H9 (cell line): ENCODE data around the gene TMEM225B. TPM values are rescaled to one million over a fixed set of nuclear protein-coding genes. Genes with fewer than 3 reads are reported as not detected.

Experiments used
- DNase-seq: peaks from one replicate; pipeline ENCODE4 v3.0.0-alpha.2; 2017
- H2AFZ ChIP-seq: one replicate; pipeline ENCODE4 v1.6.1; 2013; ENCODE audit warnings: mild to moderate bottlenecking, low read length, control low read depth, moderate library complexity
- H2AK5ac ChIP-seq: 2 replicates; pipeline ENCODE4 v1.6.1; 2013; ENCODE audit warnings: low read length, control low read depth, mixed read lengths; ENCODE audit not compliant: insufficient read length
- H2BK120ac ChIP-seq: one replicate; pipeline ENCODE4 v1.6.1; 2013; ENCODE audit warnings: low read depth, mild to moderate bottlenecking, low read length, control low read depth, inconsistent platforms; ENCODE audit not compliant: poor library complexity, severe bottlenecking
- H2BK12ac ChIP-seq: 2 replicates; pipeline ENCODE4 v1.6.1; 2013; ENCODE audit warnings: low read length, control low read depth, mixed read lengths, low read depth; ENCODE audit not compliant: insufficient read length
- H2BK15ac ChIP-seq: 2 replicates; pipeline ENCODE4 v1.6.1; 2013; ENCODE audit warnings: low read depth, low read length, control low read depth
- H2BK20ac ChIP-seq: one replicate; pipeline ENCODE4 v1.6.1; 2013; ENCODE audit warnings: low read depth, mild to moderate bottlenecking, low read length, control low read depth, inconsistent platforms; ENCODE audit not compliant: poor library complexity, severe bottlenecking
- H2BK5ac ChIP-seq: 2 replicates; pipeline ENCODE4 v1.6.1; 2013; ENCODE audit warnings: low read length, control low read depth, mixed read lengths; ENCODE audit not compliant: insufficient read length
- H3K14ac ChIP-seq: 2 replicates; pipeline ENCODE4 v1.6.1; 2013; ENCODE audit warnings: low read length, control low read depth; ENCODE audit not compliant: insufficient read depth
- H3K18ac ChIP-seq: 2 replicates; pipeline ENCODE4 v1.6.1; 2013; ENCODE audit warnings: low read depth, mild to moderate bottlenecking, mixed read lengths, low read length, control low read depth; ENCODE audit not compliant: insufficient read length
- H3K23ac ChIP-seq: 2 replicates; pipeline ENCODE4 v1.6.1; 2013; ENCODE audit warnings: low read length, control low read depth, mixed read lengths, low read depth; ENCODE audit not compliant: insufficient read length
- H3K23me2 ChIP-seq: 2 replicates; pipeline ENCODE4 v1.6.1; 2013; ENCODE audit warnings: low read depth, mild to moderate bottlenecking, mixed read lengths, low read length, control low read depth; ENCODE audit not compliant: insufficient read length, poor library complexity, severe bottlenecking
- H3K27ac ChIP-seq: 2 replicates; pipeline ENCODE4 v1.5.1; 2013; ENCODE audit warnings: low read length, control low read depth, mixed read lengths, low read depth; ENCODE audit not compliant: insufficient read length
- H3K27me3 ChIP-seq: 2 replicates; pipeline ENCODE4 v1.6.1; 2013; ENCODE audit warnings: low read length, control low read depth, inconsistent platforms; ENCODE audit not compliant: insufficient read depth
- H3K4ac ChIP-seq: 2 replicates; pipeline ENCODE4 v1.6.1; 2013; ENCODE audit warnings: low read depth, mild to moderate bottlenecking, control low read depth, inconsistent platforms, low read length, moderate library complexity
- H3K4me1 ChIP-seq: 2 replicates; pipeline ENCODE4 v1.6.1; 2013; ENCODE audit warnings: low read length, control low read depth, inconsistent platforms; ENCODE audit not compliant: insufficient read depth
- H3K4me2 ChIP-seq: 2 replicates; pipeline ENCODE4 v1.6.1; 2013; ENCODE audit warnings: low read length, control low read depth, mixed read lengths; ENCODE audit not compliant: insufficient read length, insufficient read depth
- H3K56ac ChIP-seq: 2 replicates; pipeline ENCODE4 v1.6.1; 2013; ENCODE audit warnings: low read depth, mild to moderate bottlenecking, mixed read lengths, low read length, control low read depth; ENCODE audit not compliant: insufficient read length
- H3K79me1 ChIP-seq: 2 replicates; pipeline ENCODE4 v1.6.1; 2013; ENCODE audit warnings: low read depth, mild to moderate bottlenecking, moderate library complexity, low read length, control low read depth, inconsistent platforms; ENCODE audit not compliant: insufficient read depth, poor library complexity, severe bottlenecking
- H3K79me2 ChIP-seq: 2 replicates; pipeline ENCODE4 v1.6.1; 2013; ENCODE audit warnings: low read length, control low read depth, inconsistent platforms; ENCODE audit not compliant: insufficient read depth
- H3K9ac ChIP-seq: 2 replicates; pipeline ENCODE4 v1.6.1; 2013; ENCODE audit warnings: low read length, control low read depth, mixed read lengths; ENCODE audit not compliant: insufficient read length; ENCODE audit errors: extremely low read depth
- H3K9me3 ChIP-seq: one replicate; pipeline ENCODE4 v1.6.1; 2013; ENCODE audit warnings: low read depth, low read length, inconsistent platforms; ENCODE audit not compliant: control insufficient read depth
- H3T11ph ChIP-seq: one replicate; pipeline ENCODE4 v1.6.1; 2013; ENCODE audit warnings: mild to moderate bottlenecking, low read length, control low read depth, inconsistent platforms
- H4K20me1 ChIP-seq: one replicate; pipeline ENCODE4 v1.6.1; 2013; ENCODE audit not compliant: control insufficient read depth, insufficient read length, insufficient read depth
- H4K5ac ChIP-seq: 2 replicates; pipeline ENCODE4 v1.6.1; 2013; ENCODE audit warnings: low read depth, mild to moderate bottlenecking, mixed read lengths, low read length, control low read depth; ENCODE audit not compliant: insufficient read length
- H4K8ac ChIP-seq: replicated peaks from 2 replicates; pipeline ENCODE4 v1.6.1; 2013; ENCODE audit warnings: low read length, control low read depth, mixed read lengths, low read depth; ENCODE audit not compliant: insufficient read length
- H4K91ac ChIP-seq: 2 replicates; pipeline ENCODE4 v1.6.1; 2013; ENCODE audit warnings: low read depth, mild to moderate bottlenecking, moderate library complexity, mixed read lengths, low read length, control low read depth; ENCODE audit not compliant: insufficient read length
- H3K27ac Mint-ChIP-seq, 3 experiments: 2 replicates in 2 of 3; 3 replicates in 1 of 3; pipeline ENCODE4 v1.8.0; 2020 to 2021; ENCODE audit warnings: mixed read lengths in 3 of 3, mild to moderate bottlenecking in 1 of 3, moderate library complexity in 1 of 3
- H3K27me3 Mint-ChIP-seq: 2 replicates; pipeline ENCODE4 v1.8.0; 2021; ENCODE audit warnings: low read depth, mild to moderate bottlenecking, moderate library complexity, mixed read lengths
- H3K36me3 Mint-ChIP-seq, 3 experiments: 2 replicates in 2 of 3; 3 replicates in 1 of 3; pipeline ENCODE4 v1.8.0; 2020 to 2021; ENCODE audit warnings: low read depth in 3 of 3, mixed read lengths in 3 of 3; ENCODE audit not compliant: insufficient read depth in 1 of 3
- H3K4me1 Mint-ChIP-seq, 2 experiments: 2 replicates each; pipeline ENCODE4 v1.8.0; 2020; ENCODE audit warnings: mixed read lengths in 2 of 2
- H3K4me3 Mint-ChIP-seq, 2 experiments: 2 replicates in 1 of 2; 3 replicates in 1 of 2; pipeline ENCODE4 v1.8.0; 2020 to 2021; ENCODE audit warnings: mild to moderate bottlenecking in 2 of 2, mixed read lengths in 2 of 2, moderate library complexity in 1 of 2
- H3K9me3 Mint-ChIP-seq, 2 experiments: 2 replicates in 1 of 2; 3 replicates in 1 of 2; pipeline ENCODE4 v1.8.0; 2020; ENCODE audit warnings: mild to moderate bottlenecking in 2 of 2, mixed read lengths in 2 of 2, moderate library complexity in 1 of 2
- WGBS: extraction: QIAGEN DNeasy Blood & Tissue Kit; methylation state at CpG from one replicate; pipeline ENCODE4 v1.1.7; 2013; ENCODE audit warnings: missing lambda C conversion rate, low lambda C conversion rate, mixed read lengths; ENCODE audit not compliant: insufficient read length; ENCODE audit errors: extremely low coverage; 5-methylcytosine and 5-hydroxymethylcytosine counted together
- total RNA-seq: library from RNA; stranded (reverse); gene quantifications from 2 replicates; pipeline ENCODE4 v1.2.1, GENCODE V29; 2021
- TF ChIP-seq, protein P1 (sequence below): fragments of 200-600 bp; sonication (generic); conservative IDR thresholded peaks from 3 replicates; pipeline ENCODE4 v1.8.0; 2021; ENCODE audit warnings: antibody characterized with exemption, mild to moderate bottlenecking

TMEM225B gene
- total RNA-seq, 1 experiment from 2014 or later: not detected

- H3K36me3 Mint-ChIP-seq: peaks cover 22 to 28% (median 27%) of the 10 kb centered on the region in 3 experiments; a peak in 6 of 7 replicates
- no peaks in the 10 kb centered on the region for H3K27me3 Mint-ChIP-seq
These were observed 21.8 kb upstream of the TMEM225B start for GRCh38 chr7:99576251-99576650.

More at GRCh38 chr7:99576251-99576650, 21.8 kb upstream of the TMEM225B start:
- H3K4me3 Mint-ChIP-seq: no peak overlapping the region
- Histone ChIP-seq H2AK5ac (no peak overlapping the region), H3K27me3 (no peaks in the 10 kb centered on the region), H2BK120ac (no peak overlapping the region), H2AFZ (no peak overlapping the region), H3K56ac (no peak overlapping the region), H4K91ac (no peak overlapping the region), H3K4me1 (peaks cover 2% of the 10 kb centered on the region; the same call in 1 of the 2 replicates), H2BK20ac (no peak overlapping the region), H3K4me2 (no peak overlapping the region), H3K79me1 (no peaks in the 10 kb centered on the region), H3K23ac (no peak overlapping the region), H4K8ac (no peak overlapping the region), H4K5ac (no peak overlapping the region), H3K4ac (no peak overlapping the region), H4K20me1 (no peaks in the 10 kb centered on the region), H3K14ac (no peak overlapping the region), H3T11ph (no peak overlapping the region), H3K79me2 (peaks cover 1% of the 10 kb centered on the region; the same call in 1 of the 2 replicates), H3K27ac (no peak overlapping the region), H3K9me3 (no peaks in the 10 kb centered on the region), H2BK15ac (no peak overlapping the region), H2BK5ac (no peak overlapping the region), H3K23me2 (peaks cover 10% of the 10 kb centered on the region), H3K18ac (no peak overlapping the region), H2BK12ac (no peak overlapping the region), H3K9ac (no peak overlapping the region)
- WGBS: no CpG with 5 or more reads among the region's 3 CpGs
- H3K27ac Mint-ChIP-seq: peak overlapping the region in 2 of 3 experiments; percentile 28 to 85; a peak in 4 of 7 replicates
- TF ChIP-seq, protein P1, sequence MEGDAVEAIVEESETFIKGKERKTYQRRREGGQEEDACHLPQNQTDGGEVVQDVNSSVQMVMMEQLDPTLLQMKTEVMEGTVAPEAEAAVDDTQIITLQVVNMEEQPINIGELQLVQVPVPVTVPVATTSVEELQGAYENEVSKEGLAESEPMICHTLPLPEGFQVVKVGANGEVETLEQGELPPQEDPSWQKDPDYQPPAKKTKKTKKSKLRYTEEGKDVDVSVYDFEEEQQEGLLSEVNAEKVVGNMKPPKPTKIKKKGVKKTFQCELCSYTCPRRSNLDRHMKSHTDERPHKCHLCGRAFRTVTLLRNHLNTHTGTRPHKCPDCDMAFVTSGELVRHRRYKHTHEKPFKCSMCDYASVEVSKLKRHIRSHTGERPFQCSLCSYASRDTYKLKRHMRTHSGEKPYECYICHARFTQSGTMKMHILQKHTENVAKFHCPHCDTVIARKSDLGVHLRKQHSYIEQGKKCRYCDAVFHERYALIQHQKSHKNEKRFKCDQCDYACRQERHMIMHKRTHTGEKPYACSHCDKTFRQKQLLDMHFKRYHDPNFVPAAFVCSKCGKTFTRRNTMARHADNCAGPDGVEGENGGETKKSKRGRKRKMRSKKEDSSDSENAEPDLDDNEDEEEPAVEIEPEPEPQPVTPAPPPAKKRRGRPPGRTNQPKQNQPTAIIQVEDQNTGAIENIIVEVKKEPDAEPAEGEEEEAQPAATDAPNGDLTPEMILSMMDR: no peak
- no peak for DNase-seq
- no peaks in the 10 kb centered on the region for H3K9me3 Mint-ChIP-seq
- H3K4me1 Mint-ChIP-seq: peaks cover 33 to 40% of the 10 kb centered on the region in 2 experiments
